ENCODE measurements around the gene NCAPG. TPM values are rescaled to one million over a fixed set of nuclear protein-coding genes. Genes with fewer than 3 reads are reported as not detected.
A peak's percentile ranks its signal among the peaks of the same experiment; 100 is the strongest.

The NCAPG gene
- total and polyA plus RNA-seq, 9 of the 15 experiments (the other 6 are each of a cell fraction or from before 2014, with no cell fraction given) = 25.6 to 102 (median 65.3) TPM

GRCh38 chr4:17807446-17807845 is 3.3 kb upstream of the NCAPG start:
- in situ Hi-C loops (cut with MboI) (loop anchor here (10.0 kb wide), 1 partner anchor 243 kb away; no protein-coding TSS in a partner anchor), intact Hi-C loops (cut with micrococcal nuclease) (loop anchor here (5.0 to 10.0 kb wide), 2 partner anchors 173 to 785 kb away; no protein-coding TSS in a partner anchor)
- WGBS (ENCODE audit: insufficient coverage, low coverage, missing lambda C conversion rate) = 59% methylated on average over 6 of the region's 6 CpGs
- Histone ChIP-seq H3K79me2 (ENCODE audit: control insufficient read depth, insufficient read depth, low read length) (peaks cover 91% of the 10 kb centered on the region), H3K27ac (ENCODE audit: extremely low read depth, low read depth, low read length) (peak overlapping the region; percentile 31; the same call in 2 of the 3 replicates), H3K4me2 (ENCODE audit: insufficient read depth, low read length) (peak overlapping the region; percentile 83), H3K4me3 (peak overlapping the region; percentile 22; the same call in 1 of the 2 replicates), H3K9me3 (replicated peaks; ENCODE audit: control insufficient read depth, insufficient read depth, low read depth, low read length) (no peaks in the 10 kb centered on the region), H3K27me3 (ENCODE audit: control insufficient read depth in 2 of 2, insufficient read depth in 2 of 2, low read length in 2 of 2) (no peaks in the 10 kb centered on the region), H2AFZ (ENCODE audit: low read depth, low read length) (no peak overlapping the region), H3K9me1 (ENCODE audit: control insufficient read depth, insufficient read depth, low read length) (no peaks in the 10 kb centered on the region), H3K9ac (ENCODE audit: insufficient read depth in 1 of 2, low read depth in 2 of 2, low read length in 2 of 2) (peak overlapping the region in 1 of 2 experiments; percentile 97; a peak in 2 of 4 replicates), H3K36me3 (ENCODE audit: control insufficient read depth, insufficient read depth, low read length) (peaks cover 57% of the 10 kb centered on the region), H4K20me1 (replicated peaks; ENCODE audit: control insufficient read depth, insufficient read depth, low read length) (peaks cover 11% of the 10 kb centered on the region), H3K4me1 (replicated peaks in 1 of 2; ENCODE audit: control insufficient read depth in 2 of 2, insufficient read depth in 2 of 2, low read length in 2 of 2) (peaks cover 3 to 10% of the 10 kb centered on the region in 2 experiments; a peak in 4 of 5 replicates)
- no TSS peak for BruUV-seq (replicated peaks)
- FAIRE-seq = no peak
- TF ChIP-seq E2F3 (CRISPR knock-in tag; IDR thresholded peaks at IDR 0.05) = no peak
- TF ChIP-seq THAP7 (CRISPR knock-in tag; IDR thresholded peaks at IDR 0.05) = no peak
- TF ChIP-seq ARID4B (CRISPR knock-in tag; IDR thresholded peaks at IDR 0.05) = no peak
- no peak for TF ChIP-seq HINFP (tag; conservative IDR thresholded peaks at IDR 0.05; ENCODE audit: low read depth)
- no peak for TF ChIP-seq HNRNPUL1 (IDR thresholded peaks at IDR 0.05; ENCODE audit: low read length)
- TF ChIP-seq KAT2B (IDR thresholded peaks at IDR 0.05; ENCODE audit: low read depth, low read length) = no peak
- TF ChIP-seq ELF2 (CRISPR knock-in tag; IDR thresholded peaks at IDR 0.05) = no peak
- no peak for TF ChIP-seq ZNF592 (IDR thresholded peaks at IDR 0.05)
- no peak for TF ChIP-seq RBBP5 (IDR thresholded peaks at IDR 0.05; ENCODE audit: borderline replicate concordance, insufficient read depth, low read length, poor library complexity, severe bottlenecking)
- TF ChIP-seq HMG20B (CRISPR knock-in tag; IDR thresholded peaks at IDR 0.05) = no peak
- TF ChIP-seq PRMT5 (CRISPR knock-in tag; IDR thresholded peaks at IDR 0.05) = no peak
- ChIA-PET CTCF (ENCODE audit: low intra/inter-chr PET ratio) (interaction anchor here (1.7 to 2.4 kb wide), 2 partner anchors 210 to 258 kb away, joined by 7 to 10 read pairs; no protein-coding TSS in a partner anchor), POLR2A (interaction anchor here (1.0 to 2.0 kb wide), 2 partner anchors 9 to 12 kb away, joined by 3 to 9 read pairs; no protein-coding TSS in a partner anchor)
- no peak for DNase-seq (ENCODE audit: extremely low read depth in 1 of 4, low spot score in 3 of 4)
- ATAC-seq = no peak

Data from K562 (cell line).